Neural progenitor cell (in vitro differentiated cells): Measurements from ENCODE around the gene DOCK9. TPM values are rescaled to one million over a fixed set of nuclear protein-coding genes. Genes with fewer than 3 reads are reported as not detected.

ENCODE experiments used
- DNase-seq: peaks from one replicate; pipeline ENCODE4 v3.0.0-alpha.2; 2016; ENCODE audit warnings: low spot score
- H2AFZ ChIP-seq: fragments of 200-600 bp; sonication (generic); replicated peaks from 2 replicates; pipeline ENCODE4 v1.6.1; 2016; ENCODE audit warnings: antibody characterized with exemption
- H3F3A ChIP-seq: fragments of 200-600 bp; sonication (generic); 2 replicates; pipeline ENCODE4 v1.6.1; 2016; ENCODE audit warnings: antibody characterized with exemption, low read depth
- H3K27ac ChIP-seq: fragments of 200-600 bp; sonication (generic); 2 replicates; pipeline ENCODE4 v1.5.1; 2016; ENCODE audit warnings: mild to moderate bottlenecking
- H3K27me3 ChIP-seq: fragments of 200-600 bp; sonication (generic); 2 replicates; pipeline ENCODE4 v1.6.1; 2016; ENCODE audit warnings: mild to moderate bottlenecking, moderate library complexity
- H3K36me3 ChIP-seq: fragments of 200-600 bp; sonication (generic); 2 replicates; pipeline ENCODE4 v1.5.1; 2016
- H3K4me1 ChIP-seq: fragments of 200-600 bp; sonication (generic); 2 replicates; pipeline ENCODE4 v1.6.1; 2016; ENCODE audit warnings: mixed run types
- H3K4me2 ChIP-seq: fragments of 200-600 bp; sonication (generic); 2 replicates; pipeline ENCODE4 v1.6.1; 2016
- H3K4me3 ChIP-seq: fragments of 200-600 bp; sonication (generic); 2 replicates; pipeline ENCODE4 v1.5.1; 2016
- H3K79me2 ChIP-seq: fragments of 200-600 bp; sonication (generic); 2 replicates; pipeline ENCODE4 v1.6.1; 2016; ENCODE audit warnings: low read depth
- H3K9ac ChIP-seq: fragments of 200-600 bp; sonication (generic); 2 replicates; pipeline ENCODE4 v1.6.1; 2016
- H3K9me3 ChIP-seq: fragments of 200-600 bp; sonication (generic); 2 replicates; pipeline ENCODE4 v1.5.1; 2016; ENCODE audit warnings: low read depth
- H4K20me1 ChIP-seq: fragments of 200-600 bp; sonication (generic); 2 replicates; pipeline ENCODE4 v1.6.1; 2016; ENCODE audit warnings: low read depth
- H3K27ac Mint-ChIP-seq: 3 replicates; pipeline ENCODE4 v1.8.0; 2021; ENCODE audit warnings: mixed read lengths
- H3K27me3 Mint-ChIP-seq: 2 replicates; pipeline ENCODE4 v1.8.0; 2022; ENCODE audit warnings: low read depth, mild to moderate bottlenecking, inconsistent platforms, moderate library complexity, mixed read lengths; ENCODE audit not compliant: insufficient read depth
- H3K36me3 Mint-ChIP-seq: 3 replicates; pipeline ENCODE4 v1.8.0; 2021; ENCODE audit warnings: mixed read lengths
- H3K4me1 Mint-ChIP-seq: 3 replicates; pipeline ENCODE4 v1.8.0; 2021; ENCODE audit warnings: mixed read lengths
- H3K4me3 Mint-ChIP-seq: 3 replicates; pipeline ENCODE4 v1.8.0; 2021; ENCODE audit warnings: mild to moderate bottlenecking, moderate library complexity, mixed read lengths
- H3K9me3 Mint-ChIP-seq: 3 replicates; pipeline ENCODE4 v1.8.0; 2020; ENCODE audit warnings: mixed read lengths
- EZH2 ChIP-seq: fragments of 200-600 bp; sonication (generic); IDR thresholded peaks from 2 replicates; pipeline ENCODE4 v1.6.1; 2017; ENCODE audit warnings: antibody characterized with exemption, mild to moderate bottlenecking, moderate library complexity
- EZH2phosphoT487 ChIP-seq: fragments of 200-600 bp; sonication (generic); IDR thresholded peaks from 2 replicates; pipeline ENCODE4 v1.6.1; 2017; ENCODE audit warnings: antibody characterized with exemption
- total RNA-seq: library from RNA; depleted of rRNA; stranded (reverse); fragments of >200 nt; gene quantifications from 2 replicates; pipeline ENCODE4 v1.2.3, GENCODE V29; 2015; ENCODE audit warnings: low replicate concordance
- TF ChIP-seq, protein P1 (sequence below): fragments of 200-600 bp; sonication (generic); IDR thresholded peaks from 2 replicates; pipeline ENCODE4 v1.5.1; 2017; ENCODE audit warnings: antibody characterized with exemption, mild to moderate bottlenecking

Gene DOCK9
- total RNA-seq, 1 donor from 2014 or later = 16.6 TPM

DNA sequence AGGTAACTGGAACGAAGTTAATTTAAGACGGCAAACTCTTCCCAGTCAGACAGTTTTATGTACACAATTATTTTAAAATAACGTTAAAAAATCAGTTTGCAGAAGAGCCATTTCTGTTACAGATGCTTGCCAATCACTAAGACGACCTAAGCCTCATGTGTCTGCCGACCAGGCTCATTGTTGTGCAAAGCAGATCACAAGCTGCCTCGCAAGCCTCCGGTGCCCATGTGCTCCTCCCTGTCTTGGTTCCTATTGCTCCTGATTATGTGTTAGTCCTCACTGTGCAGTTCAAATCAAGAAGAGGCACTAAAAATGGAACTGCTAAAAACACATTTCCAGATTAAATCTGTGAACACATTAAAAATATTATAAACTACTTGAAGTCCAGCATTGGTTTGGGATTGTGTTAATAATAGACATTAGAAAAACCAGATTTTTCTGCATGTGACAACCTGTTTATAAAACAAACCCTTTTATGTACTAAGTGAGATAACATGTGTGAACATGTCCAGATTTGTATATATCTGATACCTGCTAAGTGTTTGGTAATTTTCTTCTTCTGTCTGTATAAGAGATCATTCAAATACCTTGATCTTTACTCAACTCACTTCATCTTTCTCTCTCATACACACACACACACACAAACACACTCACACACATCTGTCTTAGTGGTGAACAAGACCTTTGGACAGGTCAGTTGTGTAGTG is 143.5 kb downstream of the DOCK9 start:
- Histone ChIP-seq H3K27ac (no peak overlapping the region), H3K4me1 (peaks cover 15% of the 10 kb centered on the region), H4K20me1 (no peaks in the 10 kb centered on the region), H3K4me2 (peak overlapping the region; percentile 62), H3F3A (no peaks in the 10 kb centered on the region), H2AFZ (peak overlapping the region; percentile 59), H3K9me3 (no peaks in the 10 kb centered on the region), H3K79me2 (no peaks in the 10 kb centered on the region), H3K27me3 (no peaks in the 10 kb centered on the region), H3K36me3 (no peaks in the 10 kb centered on the region), H3K4me3 (no peak overlapping the region), H3K9ac (no peak overlapping the region)
- Mint-ChIP-seq H3K4me1 (peaks cover 16% of the 10 kb centered on the region), H3K9me3 (no peaks in the 10 kb centered on the region), H3K27me3 (peaks cover 2% of the 10 kb centered on the region), H3K36me3 (no peaks in the 10 kb centered on the region), H3K4me3 (no peak overlapping the region), H3K27ac (no peak overlapping the region)
- TF ChIP-seq, protein P1, sequence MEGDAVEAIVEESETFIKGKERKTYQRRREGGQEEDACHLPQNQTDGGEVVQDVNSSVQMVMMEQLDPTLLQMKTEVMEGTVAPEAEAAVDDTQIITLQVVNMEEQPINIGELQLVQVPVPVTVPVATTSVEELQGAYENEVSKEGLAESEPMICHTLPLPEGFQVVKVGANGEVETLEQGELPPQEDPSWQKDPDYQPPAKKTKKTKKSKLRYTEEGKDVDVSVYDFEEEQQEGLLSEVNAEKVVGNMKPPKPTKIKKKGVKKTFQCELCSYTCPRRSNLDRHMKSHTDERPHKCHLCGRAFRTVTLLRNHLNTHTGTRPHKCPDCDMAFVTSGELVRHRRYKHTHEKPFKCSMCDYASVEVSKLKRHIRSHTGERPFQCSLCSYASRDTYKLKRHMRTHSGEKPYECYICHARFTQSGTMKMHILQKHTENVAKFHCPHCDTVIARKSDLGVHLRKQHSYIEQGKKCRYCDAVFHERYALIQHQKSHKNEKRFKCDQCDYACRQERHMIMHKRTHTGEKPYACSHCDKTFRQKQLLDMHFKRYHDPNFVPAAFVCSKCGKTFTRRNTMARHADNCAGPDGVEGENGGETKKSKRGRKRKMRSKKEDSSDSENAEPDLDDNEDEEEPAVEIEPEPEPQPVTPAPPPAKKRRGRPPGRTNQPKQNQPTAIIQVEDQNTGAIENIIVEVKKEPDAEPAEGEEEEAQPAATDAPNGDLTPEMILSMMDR = no peak
- TF ChIP-seq EZH2phosphoT487 (no peak), EZH2 (no peak)
- DNase-seq = peak; percentile 74

DNA sequence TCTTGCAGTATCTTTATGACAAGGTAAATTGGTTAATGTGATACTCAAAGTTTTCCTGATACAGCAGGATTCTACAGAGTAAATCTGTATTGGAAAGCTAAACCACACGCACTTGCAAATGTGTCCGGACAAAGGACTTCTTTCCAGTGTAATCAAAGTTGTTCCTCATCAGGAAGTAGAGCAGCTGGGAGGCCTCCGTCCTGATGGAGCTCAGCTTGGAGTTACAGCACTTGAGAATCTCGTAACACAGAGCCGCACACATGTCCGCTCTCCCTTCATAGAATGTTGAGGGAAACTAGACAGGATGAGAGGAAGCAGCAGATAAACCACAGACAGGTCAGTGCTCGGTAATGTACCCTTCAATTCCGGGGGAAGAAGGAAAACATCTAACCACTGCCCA is 146.6 kb downstream of the DOCK9 start:
- H3K4me1 Mint-ChIP-seq = peaks cover 26% of the 10 kb centered on the region
- H3K9me3 Mint-ChIP-seq = no peaks in the 10 kb centered on the region
- no peak for DNase-seq
- Histone ChIP-seq H3K4me2 (no peak overlapping the region), H3K27me3 (no peaks in the 10 kb centered on the region), H2AFZ (no peak overlapping the region), H4K20me1 (no peaks in the 10 kb centered on the region), H3K4me1 (peaks cover 25% of the 10 kb centered on the region), H3K9me3 (no peaks in the 10 kb centered on the region), H3K9ac (no peak overlapping the region), H3K79me2 (no peaks in the 10 kb centered on the region), H3K4me3 (no peak overlapping the region), H3K27ac (no peak overlapping the region), H3K36me3 (no peaks in the 10 kb centered on the region), H3F3A (peaks cover 3% of the 10 kb centered on the region)
- H3K27ac Mint-ChIP-seq = no peak overlapping the region
- no peaks in the 10 kb centered on the region for H3K36me3 Mint-ChIP-seq
- no peak overlapping the region for H3K4me3 Mint-ChIP-seq
- peaks cover 2% of the 10 kb centered on the region for H3K27me3 Mint-ChIP-seq
- no peak for TF ChIP-seq EZH2

DNA sequence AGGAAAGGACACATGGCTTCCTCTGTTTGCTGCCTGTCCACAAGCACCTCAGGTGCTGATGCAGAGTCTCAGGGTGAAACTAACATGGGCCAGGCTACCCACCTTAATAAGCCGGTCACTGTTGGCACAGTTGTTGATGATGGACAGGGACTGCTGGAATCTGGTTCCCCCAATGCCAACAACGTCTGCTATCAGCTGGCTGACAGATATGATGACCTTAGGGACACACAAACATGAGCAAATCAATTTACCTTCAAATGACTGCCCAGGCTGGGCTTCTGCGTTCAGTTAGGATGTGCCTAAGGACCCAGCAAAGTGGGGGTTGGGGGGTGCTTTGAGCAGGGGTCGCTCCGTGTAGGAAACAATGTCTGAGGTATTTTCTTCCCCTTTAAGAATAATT is 148.3 kb downstream of the DOCK9 start:
- Histone ChIP-seq H3K79me2 (no peaks in the 10 kb centered on the region), H3K4me1 (peaks cover 30% of the 10 kb centered on the region), H3F3A (peaks cover 9% of the 10 kb centered on the region), H4K20me1 (no peaks in the 10 kb centered on the region), H3K27ac (no peak overlapping the region), H3K4me3 (no peak overlapping the region), H3K9me3 (no peaks in the 10 kb centered on the region), H3K9ac (no peak overlapping the region), H3K4me2 (no peak overlapping the region), H3K27me3 (no peaks in the 10 kb centered on the region), H3K36me3 (no peaks in the 10 kb centered on the region), H2AFZ (no peak overlapping the region)
- Mint-ChIP-seq H3K27ac (no peak overlapping the region), H3K4me3 (no peak overlapping the region), H3K36me3 (no peaks in the 10 kb centered on the region), H3K4me1 (peaks cover 31% of the 10 kb centered on the region), H3K27me3 (no peaks in the 10 kb centered on the region), H3K9me3 (no peaks in the 10 kb centered on the region)
- TF ChIP-seq, protein P1 = no peak
- TF ChIP-seq EZH2phosphoT487 (no peak), EZH2 (no peak)
- no peak for DNase-seq

DNA sequence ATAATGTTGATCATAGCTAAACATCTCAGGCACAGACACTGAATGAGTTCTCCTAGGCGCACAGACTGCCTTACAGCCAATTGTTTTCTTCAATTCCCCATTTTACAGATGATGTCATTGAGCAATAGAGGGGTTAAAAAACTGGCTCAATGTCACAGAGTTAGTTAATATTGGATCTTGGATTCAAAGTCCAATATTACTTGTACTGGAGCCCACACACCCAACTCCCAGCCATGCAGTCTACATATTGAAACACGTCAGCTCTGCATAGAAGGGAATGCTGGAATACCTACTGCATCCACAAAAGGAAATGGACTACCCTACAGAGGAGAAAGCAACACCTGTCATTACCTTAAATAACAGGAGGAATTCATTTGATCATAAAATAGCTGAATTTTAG is 149.2 kb downstream of the DOCK9 start:
- Mint-ChIP-seq H3K27me3 (no peaks in the 10 kb centered on the region), H3K9me3 (no peaks in the 10 kb centered on the region), H3K4me3 (no peak overlapping the region), H3K36me3 (no peaks in the 10 kb centered on the region), H3K27ac (no peak overlapping the region), H3K4me1 (peaks cover 23% of the 10 kb centered on the region)
- Histone ChIP-seq H3K79me2 (no peaks in the 10 kb centered on the region), H3K36me3 (no peaks in the 10 kb centered on the region), H2AFZ (no peak overlapping the region), H3K4me3 (no peak overlapping the region), H3F3A (peaks cover 9% of the 10 kb centered on the region), H3K9me3 (no peaks in the 10 kb centered on the region), H3K27me3 (no peaks in the 10 kb centered on the region), H3K4me2 (no peak overlapping the region), H3K9ac (no peak overlapping the region), H3K4me1 (peaks cover 21% of the 10 kb centered on the region), H3K27ac (no peak overlapping the region), H4K20me1 (no peaks in the 10 kb centered on the region)
- TF ChIP-seq EZH2 (no peak), EZH2phosphoT487 (no peak)
- TF ChIP-seq, protein P1 = no peak
- DNase-seq = no peak
